NCI-H345 treated with DMSO at 0.1 percent for 48 hours (cell line): ENCODE results near the gene INCA1.

ENCODE experiments used
- DNase-seq: peaks from one replicate; lab custom pipeline; 2025; ENCODE audit not compliant: unreplicated experiment; lab: John Stamatoyannopoulos, UW

INCA1 gene

GRCh38 chr17:4949321-4950074 is 47.8 kb downstream of the INCA1 start:
- DNase-seq: no peak

GRCh38 chr17:4948931-4949320 is 48.4 kb downstream of the INCA1 start:
- DNase-seq: peak; percentile 50

GRCh38 chr17:4948166-4948930 is 49.0 kb downstream of the INCA1 start, which contains the start of gene PFN1:
PFN1 (minus strand) TSS chr17:4948530; CDS start chr17:4948394, 136 bp downstream.
- DNase-seq: peak; percentile 65

- DNase-seq: no peak
These were observed 49.7 kb downstream of the INCA1 start for GRCh38 chr17:4947411-4948165.

GRCh38 chr17:4947010-4947410 is 50.3 kb downstream of the INCA1 start:
- no peak for DNase-seq

DNA sequence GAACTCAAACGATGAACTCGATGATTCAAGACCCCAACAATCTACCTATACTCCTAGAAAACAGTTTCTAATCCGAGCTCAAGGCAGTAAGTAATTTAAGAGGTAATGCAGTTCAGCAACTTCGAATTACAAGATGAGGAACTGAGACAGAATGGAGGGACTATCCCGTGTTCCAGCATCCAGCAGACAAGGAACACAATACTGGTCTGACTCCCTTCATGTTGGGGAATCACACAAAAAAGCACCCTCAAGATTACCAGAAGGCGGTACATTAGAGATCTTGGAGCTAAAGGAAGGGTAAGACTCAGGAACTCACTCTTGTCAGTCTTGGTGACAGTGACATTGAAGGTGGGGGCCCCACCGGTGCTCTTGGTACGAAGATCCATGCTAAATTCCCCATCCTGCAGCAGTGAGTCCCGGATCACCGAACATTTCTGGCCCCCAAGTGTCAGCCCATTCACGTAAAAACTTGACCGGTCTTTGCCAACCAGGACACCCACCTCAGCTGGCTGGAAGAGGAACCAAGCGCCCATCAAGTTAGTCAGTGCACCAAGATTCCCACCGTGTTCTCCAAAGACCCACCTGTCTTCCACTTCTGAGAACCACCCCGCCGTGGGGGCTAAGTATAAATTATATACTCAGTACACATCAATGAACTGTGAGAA is 50.9 kb downstream of the INCA1 start:
- DNase-seq: no peak

DNA sequence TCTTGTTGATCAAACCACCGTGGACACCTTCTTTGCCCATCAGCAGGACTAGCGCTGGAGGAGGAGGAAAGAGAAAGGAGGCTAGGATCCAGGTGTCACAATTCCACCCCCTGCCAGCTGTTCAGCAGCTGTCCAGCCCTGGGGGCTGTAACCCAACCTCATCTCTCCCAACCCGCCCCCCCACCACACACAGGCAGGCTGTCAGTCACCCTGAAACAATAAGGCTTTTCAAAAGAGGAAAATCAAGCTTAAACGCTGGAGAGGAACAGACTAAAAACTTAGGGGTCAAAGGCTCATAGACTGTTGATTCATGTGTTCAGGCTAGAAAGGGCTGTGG is 51.4 kb downstream of the INCA1 start:
- DNase-seq: no peak

DNA sequence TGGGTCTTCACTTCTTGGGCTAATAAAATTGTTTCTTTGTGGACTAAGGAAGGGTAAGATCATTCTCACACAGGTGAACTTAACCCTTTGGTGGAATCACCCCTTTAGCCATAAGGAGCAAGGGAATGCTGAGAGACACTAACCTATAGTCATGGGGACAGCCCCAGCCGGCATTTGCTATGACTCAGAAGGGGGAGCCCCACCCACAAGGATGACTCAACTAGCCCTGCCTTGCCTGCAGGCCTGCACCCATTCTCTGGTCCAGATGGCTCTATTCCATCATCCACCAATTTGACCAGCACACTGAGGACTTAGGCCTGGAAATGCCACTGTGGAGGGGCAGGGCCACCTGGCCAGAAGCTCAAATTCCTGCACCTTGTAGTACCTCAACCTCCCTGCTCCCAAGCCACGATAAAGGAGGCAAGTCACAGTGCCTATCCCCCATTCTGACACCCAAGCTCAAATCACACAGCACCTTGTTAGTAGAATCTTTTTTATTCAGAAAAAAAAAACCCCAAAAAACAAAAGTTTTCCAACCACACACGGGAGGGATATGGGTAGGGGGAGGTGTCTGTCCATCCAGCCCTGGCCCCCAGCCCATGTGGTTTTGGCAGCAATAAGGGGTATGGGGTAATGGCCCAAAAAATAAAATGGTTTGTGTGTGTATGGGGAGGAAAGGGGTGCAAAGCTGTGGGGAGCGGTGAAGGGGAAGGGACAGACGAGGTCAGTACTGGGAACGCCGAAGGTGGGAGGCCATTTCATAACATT is 52.0 kb downstream of the INCA1 start:
- DNase-seq: no peak

GRCh38 chr17:4944554-4945175 is 52.7 kb downstream of the INCA1 start:
- no peak for DNase-seq

- no peak for DNase-seq
These were observed 53.2 kb downstream of the INCA1 start for GRCh38 chr17:4944163-4944553.

GRCh38 chr17:4942760-4943508 is 54.4 kb downstream of the INCA1 start:
- no peak for DNase-seq

- no peak for DNase-seq
These were observed 56.1 kb downstream of the INCA1 start for GRCh38 chr17:4941319-4941610.

GRCh38 chr17:4940555-4941318 is 56.6 kb downstream of the INCA1 start:
- peak; percentile 81 for DNase-seq

GRCh38 chr17:4939796-4940554 is 57.3 kb downstream of the INCA1 start, which contains the start of the genes RNF167 and SLC25A11:
RNF167 (plus strand) TSS chr17:4940268; CDS start chr17:4940910, 642 bp downstream.
SLC25A11 (minus strand) TSS chr17:4940046; CDS start chr17:4939910, 136 bp downstream.
- DNase-seq: peak; percentile 94

GRCh38 chr17:4939546-4939795 is 57.9 kb downstream of the INCA1 start:
- no peak for DNase-seq

- no peak for DNase-seq
These were observed 58.4 kb downstream of the INCA1 start for GRCh38 chr17:4938688-4939545.
